Measurements from ENCODE around the gene ADH5.
"Not testable (repeated sequence)": the region's sequence is repeated elsewhere in the genome, so short reads cannot be mapped to it uniquely, and the experiment has no call there.

ADH5 gene

DNA sequence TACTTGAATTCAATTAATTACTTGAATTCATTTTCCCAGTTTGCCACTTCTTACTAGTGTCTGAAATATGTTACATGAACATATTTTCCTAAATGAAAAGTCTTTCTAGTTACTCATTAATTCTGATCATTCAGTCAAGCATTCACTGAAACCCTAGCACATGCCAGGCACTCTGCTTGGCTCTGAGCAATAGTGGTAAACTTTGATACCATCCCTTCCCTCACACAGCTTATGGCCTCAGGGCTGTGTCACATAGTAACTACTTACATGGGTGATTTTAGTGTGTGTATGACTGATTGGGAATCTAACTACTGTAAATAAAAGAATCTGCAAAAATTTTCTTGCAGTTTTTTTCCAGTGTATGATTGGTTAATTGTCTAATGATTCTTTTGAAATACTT lies 60.4 kb downstream of the ADH5 start:
- no peak for DNase-seq

DNA sequence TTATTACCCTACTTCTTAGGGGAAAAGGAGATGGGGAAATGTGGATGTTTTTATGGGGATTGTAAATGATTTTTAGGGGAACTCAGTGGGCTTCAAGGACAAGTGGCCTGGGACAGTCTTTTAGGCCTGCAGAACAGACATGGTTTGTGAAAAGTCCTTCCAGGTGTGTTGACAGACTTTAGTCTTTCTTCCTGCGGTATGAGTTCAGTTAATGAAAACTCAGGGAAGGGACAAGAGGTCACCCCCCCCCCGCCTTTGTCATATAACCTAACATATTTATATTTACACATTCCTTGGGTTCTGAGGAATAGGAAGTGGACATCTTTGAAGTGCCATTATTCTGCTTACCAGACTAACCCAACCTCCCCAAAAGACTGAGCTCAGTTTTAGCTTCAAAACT lies 61.3 kb downstream of the ADH5 start:
- no peak for DNase-seq

DNA sequence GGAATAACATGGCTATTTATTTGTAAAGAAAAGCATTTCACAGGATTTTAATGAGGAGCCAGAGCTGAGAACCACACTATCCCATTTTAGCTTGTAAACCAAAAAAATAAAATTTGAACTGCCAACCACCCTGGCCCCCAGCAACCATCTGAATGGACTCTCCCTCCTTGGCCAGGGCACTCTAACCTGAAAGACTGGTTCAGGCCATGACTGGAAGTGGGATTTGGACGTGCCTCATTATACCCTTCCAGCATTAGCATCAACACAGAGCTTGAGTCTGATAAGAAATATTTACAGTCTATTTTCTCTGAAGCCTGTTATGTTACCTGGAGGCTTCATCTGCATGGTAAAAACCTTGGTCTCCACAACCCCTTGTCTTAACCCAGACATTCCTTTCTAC lies 63.1 kb downstream of the ADH5 start:
- DNase-seq, result no peak

- no peak for DNase-seq
Measured at GRCh38 chr4:99024481-99025275, 63.9 kb downstream of the ADH5 start.

DNA sequence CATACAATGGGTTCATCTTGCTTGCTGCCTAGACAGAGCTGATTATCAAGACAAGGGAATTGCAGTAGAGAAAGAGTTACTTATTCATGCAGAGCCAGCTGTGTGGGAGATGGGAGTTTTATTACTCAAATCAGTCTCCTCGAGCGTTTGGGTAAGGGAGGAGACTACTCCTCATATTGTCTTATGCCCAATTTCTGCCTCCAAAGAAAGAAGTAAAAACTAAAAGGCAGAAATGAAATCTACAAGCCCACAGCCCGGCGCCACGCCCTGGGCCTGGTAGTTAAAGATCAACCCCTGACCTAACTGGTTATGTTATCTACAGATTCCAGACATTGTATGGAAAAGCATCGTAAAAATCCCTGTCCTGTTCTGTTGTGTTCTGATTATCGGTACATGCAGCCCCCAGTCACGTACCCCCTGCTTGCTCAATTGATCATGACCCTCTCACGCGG lies 64.8 kb downstream of the ADH5 start:
- DNase-seq, result not testable (repeated sequence)

DNA sequence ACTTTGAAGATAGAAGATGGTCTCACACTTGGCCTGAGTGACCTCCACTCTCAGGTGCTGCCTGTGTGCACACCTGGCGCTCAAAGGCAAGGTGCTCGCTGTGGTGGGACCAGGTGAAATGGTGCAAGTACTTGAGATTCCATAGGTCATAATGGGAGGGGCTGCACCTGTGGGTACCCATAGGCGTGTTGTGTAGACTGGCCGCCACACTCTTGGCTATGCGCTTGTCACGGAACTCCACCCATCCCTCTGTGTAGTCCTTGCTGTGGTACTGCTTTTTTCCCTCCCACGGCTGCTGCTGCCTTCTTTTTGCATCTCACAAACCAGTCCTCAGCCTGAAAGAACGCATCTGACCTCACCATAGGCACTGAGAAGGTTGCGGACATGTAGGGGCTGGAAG lies 66.0 kb downstream of the ADH5 start:
- DNase-seq, result no peak

DNA sequence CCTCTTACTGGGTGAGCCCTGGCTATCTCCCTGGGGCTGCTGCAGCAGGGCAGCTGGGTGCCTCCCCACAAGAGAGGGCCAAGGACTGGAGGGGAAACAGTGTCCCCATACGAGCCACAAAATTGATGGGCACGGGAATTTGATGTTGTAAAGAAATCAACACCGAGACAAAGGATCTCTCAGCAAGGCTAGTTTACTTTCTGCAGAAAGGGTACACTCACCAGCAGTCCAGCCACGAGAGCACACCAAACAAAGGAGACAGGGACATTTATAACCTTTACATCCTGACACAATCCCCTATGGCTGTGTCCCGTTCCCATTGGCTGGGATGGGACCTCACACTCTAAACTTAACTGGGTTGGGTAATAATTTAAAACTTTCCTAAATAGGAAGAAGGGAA lies 67.2 kb downstream of the ADH5 start:
- no peak for DNase-seq
